KMS-11 (cell line): ENCODE results near the gene PTGDS.

Source experiments
- H2AFZ ChIP-seq: fragments of 200-600 bp; sonication (generic); 2 replicates; pipeline ENCODE4 v1.6.1; 2016; ENCODE audit warnings: antibody characterized with exemption, mixed run types, low read depth
- H3K27ac ChIP-seq: fragments of 200-600 bp; sonication (generic); 2 replicates; pipeline ENCODE4 v1.6.1; 2016; ENCODE audit warnings: mild to moderate bottlenecking, mixed run types
- H3K27me3 ChIP-seq: fragments of 200-600 bp; sonication (generic); 2 replicates; pipeline ENCODE4 v1.6.1; 2017; ENCODE audit warnings: mild to moderate bottlenecking, low read depth, mixed run types, moderate library complexity; ENCODE audit not compliant: insufficient read depth
- H3K36me3 ChIP-seq: fragments of 200-600 bp; sonication (generic); 2 replicates; pipeline ENCODE4 v1.6.1; 2017; ENCODE audit warnings: mild to moderate bottlenecking, mixed run types; ENCODE audit not compliant: insufficient read depth
- H3K4me1 ChIP-seq: fragments of 200-600 bp; sonication (generic); 2 replicates; pipeline ENCODE4 v1.6.1; 2016; ENCODE audit warnings: mild to moderate bottlenecking, low read depth, mixed run types; ENCODE audit not compliant: poor library complexity, severe bottlenecking
- H3K4me2 ChIP-seq: fragments of 200-600 bp; sonication (generic); 2 replicates; pipeline ENCODE4 v1.7.0; 2016; ENCODE audit warnings: mild to moderate bottlenecking, mixed run types
- H3K4me3 ChIP-seq: fragments of 200-600 bp; sonication (generic); IDR thresholded peaks from 2 replicates; pipeline ENCODE4 v1.6.1; 2017; ENCODE audit warnings: low read depth, low read length, mixed read lengths; ENCODE audit not compliant: insufficient read depth
- H3K79me2 ChIP-seq: fragments of 200-600 bp; sonication (generic); 2 replicates; pipeline ENCODE4 v1.6.1; 2016; ENCODE audit warnings: low read depth, mixed run types; ENCODE audit not compliant: insufficient read depth
- H3K9ac ChIP-seq: fragments of 200-600 bp; sonication (generic); 2 replicates; pipeline ENCODE4 v1.6.1; 2016; ENCODE audit warnings: mild to moderate bottlenecking, mixed run types
- H4K20me1 ChIP-seq: fragments of 200-600 bp; sonication (generic); 2 replicates; pipeline ENCODE4 v1.6.1; 2016; ENCODE audit warnings: mild to moderate bottlenecking, mixed run types; ENCODE audit not compliant: insufficient read depth
- CTCF ChIP-seq: fragments of 200-600 bp; sonication (generic); conservative IDR thresholded peaks from 2 replicates; pipeline ENCODE4 v1.6.1; 2017; ENCODE audit warnings: low read depth, mild to moderate bottlenecking, antibody characterized with exemption, low read length, moderate library complexity, mixed read lengths

Gene PTGDS

DNA sequence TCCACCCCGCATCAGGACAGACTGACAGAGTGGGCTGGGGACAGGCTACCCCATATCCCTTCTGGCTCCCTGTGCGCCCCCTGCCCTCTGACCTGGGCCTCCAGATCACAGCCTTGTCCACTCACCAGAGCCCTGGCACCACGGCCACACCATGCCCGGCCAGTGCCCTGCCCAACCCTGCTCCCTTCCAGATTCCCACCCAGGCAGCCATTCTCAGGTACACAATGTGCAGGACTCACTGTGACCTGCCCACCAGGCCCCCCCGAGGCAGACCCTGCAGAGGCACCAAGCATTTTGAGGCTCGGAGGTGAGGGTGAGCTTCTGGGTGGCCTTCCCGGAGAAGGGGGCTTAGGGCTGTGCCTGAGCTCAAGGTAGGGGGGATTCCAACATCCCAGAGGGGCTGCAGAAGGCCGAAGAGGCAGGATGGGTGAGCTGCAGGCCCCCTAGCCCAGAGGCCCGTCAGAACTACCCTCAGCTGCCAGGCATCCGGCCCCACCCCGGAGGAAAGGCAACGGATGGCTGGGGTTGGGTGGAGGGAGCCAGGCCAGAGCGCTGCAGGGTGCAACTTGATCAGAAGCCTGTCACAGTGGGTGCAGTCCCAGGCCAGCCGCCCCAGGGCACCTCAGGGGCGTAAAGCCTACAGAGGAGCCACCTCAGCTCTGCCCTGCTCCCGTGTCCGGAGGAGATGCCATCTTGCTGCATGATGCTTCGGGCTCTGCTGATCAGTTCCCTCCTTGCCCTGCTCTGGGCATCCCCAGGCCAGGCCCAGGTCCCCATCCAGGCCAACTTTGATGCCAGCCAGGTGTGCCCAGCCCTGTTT, 5.1 kb downstream of the PTGDS start, which contains the start of gene LCNL1:
TSS of gene LCNL1 (plus strand) at position 762 of the 820 bp plus-strand sequence. CDS start 594 bp downstream, outside the sequence.
- no peaks in the 10 kb centered on the region for H3K4me1 ChIP-seq
- no peak within 1 kb of the TSS for H3K4me2 ChIP-seq
- no peaks in the 10 kb centered on the region for H3K36me3 ChIP-seq
- H3K79me2 ChIP-seq, result no peaks in the 10 kb centered on the region
- H3K4me3 ChIP-seq, result no peak within 1 kb of the TSS
- H3K27ac ChIP-seq, result no peak within 1 kb of the TSS
- H3K9ac ChIP-seq, result no peak within 1 kb of the TSS
- no peaks in the 10 kb centered on the region for H4K20me1 ChIP-seq
- no peak for TF ChIP-seq CTCF
- peaks cover 57% of the 10 kb centered on the region for H3K27me3 ChIP-seq
- H2AFZ ChIP-seq, result no peak within 1 kb of the TSS

- H4K20me1 ChIP-seq, result no peaks in the 10 kb centered on the region
- no peak for TF ChIP-seq CTCF
- H3K79me2 ChIP-seq, result no peaks in the 10 kb centered on the region
- H3K27ac ChIP-seq, result no peak overlapping the region
- no peak overlapping the region for H3K9ac ChIP-seq
- no peaks in the 10 kb centered on the region for H3K4me1 ChIP-seq
- no peaks in the 10 kb centered on the region for H3K36me3 ChIP-seq
- no peak overlapping the region for H3K4me2 ChIP-seq
- H3K27me3 ChIP-seq, result peaks cover 65% of the 10 kb centered on the region
- H2AFZ ChIP-seq, result no peak overlapping the region
- no peak overlapping the region for H3K4me3 ChIP-seq
Measured at GRCh38 chr9:136983167-136983566, 5.9 kb downstream of the PTGDS start.

GRCh38 chr9:136983656-136984314, 6.5 kb downstream of the PTGDS start:
- Histone ChIP-seq H3K27me3 (peaks cover 71% of the 10 kb centered on the region), H2AFZ (no peak overlapping the region), H4K20me1 (no peaks in the 10 kb centered on the region), H3K4me2 (no peak overlapping the region), H3K79me2 (no peaks in the 10 kb centered on the region), H3K27ac (no peak overlapping the region), H3K9ac (no peak overlapping the region), H3K36me3 (no peaks in the 10 kb centered on the region), H3K4me1 (no peaks in the 10 kb centered on the region), H3K4me3 (no peak overlapping the region)
- no peak for TF ChIP-seq CTCF

GRCh38 chr9:136984464-136985026, 7.2 kb downstream of the PTGDS start:
- H3K4me3 ChIP-seq, result no peak overlapping the region
- no peak overlapping the region for H3K4me2 ChIP-seq
- peaks cover 78% of the 10 kb centered on the region for H3K27me3 ChIP-seq
- no peak overlapping the region for H3K27ac ChIP-seq
- H3K9ac ChIP-seq, result no peak overlapping the region
- no peaks in the 10 kb centered on the region for H4K20me1 ChIP-seq
- H3K4me1 ChIP-seq, result no peaks in the 10 kb centered on the region
- no peaks in the 10 kb centered on the region for H3K36me3 ChIP-seq
- no peaks in the 10 kb centered on the region for H3K79me2 ChIP-seq
- H2AFZ ChIP-seq, result no peak overlapping the region
- no peak for TF ChIP-seq CTCF
